GM12801 (cell line): ENCODE results near the gene PPCDC.

Source experiments
- TF ChIP-seq, protein P1 (sequence below): IDR thresholded peaks from one replicate; pipeline ENCODE4 v1.5.1; 2011; ENCODE audit warnings: control low read depth; ENCODE audit not compliant: insufficient read length; ENCODE audit errors: extremely low read depth

PPCDC gene

DNA sequence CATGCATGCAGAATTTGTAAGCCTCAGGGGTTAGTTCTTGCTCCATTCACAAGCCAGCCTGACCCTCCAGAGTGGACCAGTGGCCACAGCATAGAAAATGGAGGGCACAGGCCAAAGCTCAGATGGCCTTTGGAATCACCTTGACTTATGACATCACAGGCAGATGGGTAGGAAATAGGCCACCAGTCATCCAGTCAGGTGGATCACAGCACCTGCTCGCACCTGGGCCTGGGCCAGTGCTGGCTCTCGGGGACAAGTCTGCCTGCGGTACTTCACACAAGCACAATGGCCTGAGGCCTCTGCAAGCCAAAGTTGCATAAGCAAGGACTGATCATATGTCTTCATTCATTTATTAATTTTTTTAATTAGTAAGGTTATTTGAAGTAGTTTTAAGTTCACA is 39.3 kb downstream of the PPCDC start:
- TF ChIP-seq, protein P1, sequence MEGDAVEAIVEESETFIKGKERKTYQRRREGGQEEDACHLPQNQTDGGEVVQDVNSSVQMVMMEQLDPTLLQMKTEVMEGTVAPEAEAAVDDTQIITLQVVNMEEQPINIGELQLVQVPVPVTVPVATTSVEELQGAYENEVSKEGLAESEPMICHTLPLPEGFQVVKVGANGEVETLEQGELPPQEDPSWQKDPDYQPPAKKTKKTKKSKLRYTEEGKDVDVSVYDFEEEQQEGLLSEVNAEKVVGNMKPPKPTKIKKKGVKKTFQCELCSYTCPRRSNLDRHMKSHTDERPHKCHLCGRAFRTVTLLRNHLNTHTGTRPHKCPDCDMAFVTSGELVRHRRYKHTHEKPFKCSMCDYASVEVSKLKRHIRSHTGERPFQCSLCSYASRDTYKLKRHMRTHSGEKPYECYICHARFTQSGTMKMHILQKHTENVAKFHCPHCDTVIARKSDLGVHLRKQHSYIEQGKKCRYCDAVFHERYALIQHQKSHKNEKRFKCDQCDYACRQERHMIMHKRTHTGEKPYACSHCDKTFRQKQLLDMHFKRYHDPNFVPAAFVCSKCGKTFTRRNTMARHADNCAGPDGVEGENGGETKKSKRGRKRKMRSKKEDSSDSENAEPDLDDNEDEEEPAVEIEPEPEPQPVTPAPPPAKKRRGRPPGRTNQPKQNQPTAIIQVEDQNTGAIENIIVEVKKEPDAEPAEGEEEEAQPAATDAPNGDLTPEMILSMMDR = no peak

DNA sequence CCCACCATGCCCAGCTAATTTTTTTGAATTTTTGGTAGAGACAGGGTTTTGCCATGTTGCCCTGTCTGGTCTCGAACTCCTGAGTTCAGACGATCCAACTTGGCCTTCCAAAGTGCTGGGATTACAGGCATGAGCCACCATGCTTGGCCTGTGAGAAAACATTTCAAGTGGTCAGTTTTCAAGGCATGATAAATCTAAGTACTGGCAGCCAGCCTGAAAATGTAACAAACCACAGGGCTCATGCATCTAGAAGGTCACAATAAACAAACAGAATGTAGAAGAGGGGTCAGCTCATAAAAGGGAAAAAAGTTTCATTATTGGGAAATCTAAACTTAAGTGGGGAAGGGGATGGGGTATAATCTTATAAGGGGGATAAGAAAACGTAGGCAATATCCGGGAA is 39.9 kb downstream of the PPCDC start:
- TF ChIP-seq, protein P1 = no peak

DNA sequence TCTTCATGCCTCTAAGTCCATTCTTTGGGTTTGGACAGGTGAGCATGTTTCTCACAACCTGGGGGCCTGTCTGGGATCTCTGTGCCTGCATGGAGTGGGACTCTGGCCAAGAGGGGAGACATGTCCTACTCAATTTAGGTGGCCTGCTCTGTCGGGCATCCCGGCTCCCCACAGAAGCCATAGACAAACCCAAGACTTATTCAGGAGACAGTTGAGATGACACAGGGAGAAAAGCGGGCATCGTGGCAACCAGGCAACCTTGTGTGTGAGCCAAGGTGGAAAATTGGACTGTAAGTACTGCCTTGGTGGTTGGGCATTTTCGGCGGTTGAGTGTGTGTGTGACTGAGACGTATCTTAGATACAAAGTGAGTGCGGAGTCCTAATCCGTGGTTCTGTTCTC is 40.5 kb downstream of the PPCDC start:
- TF ChIP-seq, protein P1 = no peak

DNA sequence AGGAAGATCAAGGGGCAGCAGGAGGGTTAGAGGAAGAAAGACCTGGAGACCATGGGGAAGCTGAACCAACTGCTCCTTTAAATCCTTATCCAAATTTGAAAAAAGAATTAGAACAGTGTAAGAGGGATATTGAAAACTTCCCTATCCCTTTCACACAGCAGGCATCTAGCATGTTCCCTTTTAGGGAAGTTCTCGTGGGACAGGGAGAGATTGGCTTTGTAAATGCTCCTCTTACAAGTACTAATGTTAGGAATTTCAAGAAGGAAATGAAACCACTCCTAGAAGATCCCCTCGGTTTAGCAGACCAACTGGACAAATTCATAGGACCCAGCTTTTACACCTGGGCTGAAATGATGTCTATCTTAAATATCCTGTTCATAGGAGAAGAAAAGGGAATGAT is 41.5 kb downstream of the PPCDC start:
- TF ChIP-seq, protein P1 = no peak

DNA sequence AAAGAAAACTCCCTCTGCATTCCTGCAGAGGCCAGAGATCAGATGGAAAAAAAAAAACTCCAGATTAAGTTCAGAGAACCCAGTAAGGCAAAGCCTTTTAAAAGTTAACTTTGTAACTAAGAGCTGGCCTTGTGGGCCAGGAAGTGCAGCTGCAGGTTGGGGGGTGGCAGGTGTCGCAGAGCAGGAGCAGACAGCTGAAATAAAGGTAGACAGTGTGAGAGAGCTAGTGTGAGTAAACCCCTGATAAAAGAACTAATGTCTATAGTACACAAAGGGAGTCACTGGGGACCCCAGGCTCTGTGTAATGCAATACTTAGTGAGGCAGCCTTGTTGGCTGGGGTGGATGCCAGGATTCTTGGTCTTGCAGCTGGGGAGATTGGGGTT is 42.1 kb downstream of the PPCDC start:
- TF ChIP-seq, protein P1 = no peak

DNA sequence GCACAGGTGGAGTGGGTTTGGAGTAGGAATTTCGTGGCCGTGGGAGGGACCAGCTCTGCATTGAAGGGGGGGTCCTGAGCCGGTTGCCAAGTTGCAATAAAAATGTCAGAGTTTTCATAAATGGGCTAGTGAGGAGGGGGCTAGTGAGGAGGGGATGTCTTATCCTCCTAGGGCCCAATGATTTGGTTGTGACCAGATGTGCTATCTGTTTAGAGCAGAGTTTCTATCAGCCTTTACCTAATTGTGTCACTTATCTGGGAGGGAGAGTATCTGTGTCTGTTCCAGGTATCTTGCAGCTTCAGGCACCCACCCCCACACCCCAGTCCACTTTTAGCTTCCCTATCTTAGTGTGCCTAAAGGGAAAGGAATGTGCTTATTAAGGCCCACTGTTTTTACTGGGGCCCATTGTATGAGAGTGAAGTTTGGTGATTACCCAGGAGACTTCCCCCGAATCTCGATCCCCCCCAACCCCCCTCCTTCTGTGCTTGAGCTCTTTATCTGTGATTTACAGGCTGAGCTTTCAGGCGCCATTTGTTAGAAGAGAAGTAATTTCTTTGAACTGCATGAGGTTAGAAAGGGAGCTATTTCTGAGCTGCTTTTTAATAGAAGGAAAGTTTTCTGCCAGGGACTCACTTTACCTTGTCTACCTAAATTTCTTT is 42.6 kb downstream of the PPCDC start:
- TF ChIP-seq, protein P1 = no peak

DNA sequence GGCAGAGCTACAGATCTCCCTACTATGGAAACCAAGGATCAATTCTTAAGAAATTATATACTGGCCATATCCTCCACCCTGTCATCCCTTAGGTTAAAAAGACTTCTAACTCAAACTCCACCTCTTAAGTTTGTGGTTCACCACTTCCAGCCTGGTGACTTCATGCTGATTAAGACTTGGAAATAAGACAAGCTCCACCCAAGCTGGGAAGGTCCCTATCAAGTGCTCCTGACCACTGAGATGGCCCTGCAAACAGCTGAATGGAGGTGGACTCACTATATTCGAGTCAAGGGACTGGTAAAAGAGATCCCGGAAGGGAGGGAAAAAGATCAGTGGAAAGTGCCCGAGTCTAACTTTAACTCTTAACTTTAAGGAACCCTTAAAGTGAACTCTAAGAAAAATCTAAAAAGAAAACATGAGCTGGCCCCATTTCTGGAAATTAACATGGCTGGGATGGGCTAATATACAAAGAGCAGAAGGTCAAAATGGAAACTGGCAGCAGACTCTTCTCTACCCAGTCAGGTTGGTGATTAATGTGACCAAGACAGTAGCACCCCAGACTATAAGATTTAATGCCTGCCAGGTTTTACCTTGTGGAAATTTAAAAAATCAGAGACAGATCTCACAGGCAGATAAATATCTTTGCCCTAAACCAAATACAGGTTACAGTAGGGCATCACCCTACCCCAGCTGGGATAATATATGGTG is 43.9 kb downstream of the PPCDC start:
- TF ChIP-seq, protein P1 = no peak
